GM23248 (cell line): Measurements from ENCODE around the gene HNRNPH3.

ENCODE experiments used
- EZH2 ChIP-seq: fragments of 200-600 bp; sonication (generic); IDR thresholded peaks from 2 replicates; pipeline ENCODE4 v1.6.1; 2018; ENCODE audit warnings: antibody characterized with exemption, mild to moderate bottlenecking; ENCODE audit not compliant: insufficient read depth, poor library complexity, severe bottlenecking
- EZH2phosphoT487 ChIP-seq: fragments of 200-600 bp; sonication (generic); IDR thresholded peaks from 2 replicates; pipeline ENCODE4 v1.6.1; 2018; ENCODE audit warnings: antibody characterized with exemption, moderate library complexity, mild to moderate bottlenecking, low read depth; ENCODE audit not compliant: insufficient read depth

GRCh38 chr10:68290736-68291135 is 41.1 kb upstream of the HNRNPH3 start:
- TF ChIP-seq EZH2: no peak
- TF ChIP-seq EZH2phosphoT487: no peak
